Activated T-helper 17 cell treated with anti-CD3 and anti-CD28 coated beads, Interleukin-2, amount 50 U/mL, for 72 hours (primary cell): Measurements from ENCODE around the gene IQGAP2. TPM values are rescaled to one million over a fixed set of nuclear protein-coding genes. Genes with fewer than 3 reads are reported as not detected.

Experiments
- ATAC-seq: fragments of 150-1000 bp; cut with Tn5 transposase; replicated peaks from 2 replicates; pipeline ENCODE4 v1.10.0; 2021; ENCODE audit warnings: mild to moderate bottlenecking, moderate library complexity
- H3K27ac Mint-ChIP-seq: one replicate; pipeline ENCODE4 v1.8.0; 2022; ENCODE audit warnings: mixed read lengths
- H3K27me3 Mint-ChIP-seq: one replicate; pipeline ENCODE4 v1.8.0; 2022; ENCODE audit warnings: mixed read lengths
- H3K36me3 Mint-ChIP-seq: one replicate; pipeline ENCODE4 v1.8.0; 2022; ENCODE audit warnings: low read depth, mild to moderate bottlenecking, mixed read lengths
- H3K4me1 Mint-ChIP-seq: one replicate; pipeline ENCODE4 v1.8.0; 2022; ENCODE audit warnings: mixed read lengths
- H3K4me3 Mint-ChIP-seq: one replicate; pipeline ENCODE4 v1.8.0; 2022; ENCODE audit warnings: mild to moderate bottlenecking, mixed read lengths
- H3K9me3 Mint-ChIP-seq: one replicate; pipeline ENCODE4 v1.8.0; 2022; ENCODE audit warnings: mixed read lengths
- total RNA-seq, 2 donors: library from RNA; stranded (reverse); gene quantifications; one replicate each; pipeline ENCODE4 v1.2.3, GENCODE V29; 2022

The IQGAP2 gene
- total RNA-seq, 2 donors from 2014 or later, result 83.2 to 92.1 TPM

- Mint-ChIP-seq H3K36me3 (peaks cover 56% of the 10 kb centered on the region), H3K27me3 (no peaks in the 10 kb centered on the region), H3K4me1 (peaks cover 40% of the 10 kb centered on the region), H3K4me3 (no peak overlapping the region), H3K9me3 (peaks cover 4% of the 10 kb centered on the region), H3K27ac (no peak overlapping the region)
- ATAC-seq, result no peak
Observed at GRCh38 chr5:76462097-76462667, 59.1 kb downstream of the IQGAP2 start.

GRCh38 chr5:76467216-76467615 is 64.1 kb downstream of the IQGAP2 start:
- no peaks in the 10 kb centered on the region for H3K27me3 Mint-ChIP-seq
- H3K9me3 Mint-ChIP-seq, result no peaks in the 10 kb centered on the region
- H3K36me3 Mint-ChIP-seq, result peaks cover 46% of the 10 kb centered on the region
- peak overlapping the region; percentile 84 for H3K27ac Mint-ChIP-seq
- peak overlapping the region; percentile 58 for H3K4me3 Mint-ChIP-seq
- peak; percentile 27 for ATAC-seq
- H3K4me1 Mint-ChIP-seq, result peaks cover 48% of the 10 kb centered on the region

- Mint-ChIP-seq H3K4me1 (peaks cover 58% of the 10 kb centered on the region), H3K4me3 (peak overlapping the region; percentile 58), H3K9me3 (peaks cover 3% of the 10 kb centered on the region), H3K27ac (peak overlapping the region; percentile 84), H3K27me3 (no peaks in the 10 kb centered on the region), H3K36me3 (peaks cover 35% of the 10 kb centered on the region)
- ATAC-seq, result peak; percentile 31
Observed at GRCh38 chr5:76468635-76469425, 65.7 kb downstream of the IQGAP2 start.

GRCh38 chr5:76469656-76470290 is 66.7 kb downstream of the IQGAP2 start:
- H3K27ac Mint-ChIP-seq, result peak overlapping the region; percentile 84
- peaks cover 62% of the 10 kb centered on the region for H3K4me1 Mint-ChIP-seq
- H3K36me3 Mint-ChIP-seq, result peaks cover 25% of the 10 kb centered on the region
- peaks cover 5% of the 10 kb centered on the region for H3K9me3 Mint-ChIP-seq
- H3K4me3 Mint-ChIP-seq, result peak overlapping the region; percentile 58
- peak; percentile 62 for ATAC-seq
- H3K27me3 Mint-ChIP-seq, result no peaks in the 10 kb centered on the region

- Mint-ChIP-seq H3K4me1 (peaks cover 63% of the 10 kb centered on the region), H3K27ac (peak overlapping the region; percentile 84), H3K4me3 (peak overlapping the region; percentile 58), H3K36me3 (peaks cover 18% of the 10 kb centered on the region), H3K27me3 (no peaks in the 10 kb centered on the region), H3K9me3 (peaks cover 5% of the 10 kb centered on the region)
- ATAC-seq, result no peak
Observed at GRCh38 chr5:76470976-76471375, 67.9 kb downstream of the IQGAP2 start.

GRCh38 chr5:76471406-76471805 is 68.3 kb downstream of the IQGAP2 start:
- H3K4me1 Mint-ChIP-seq, result peaks cover 63% of the 10 kb centered on the region
- H3K9me3 Mint-ChIP-seq, result peaks cover 5% of the 10 kb centered on the region
- H3K27me3 Mint-ChIP-seq, result no peaks in the 10 kb centered on the region
- H3K4me3 Mint-ChIP-seq, result peak overlapping the region; percentile 58
- peak overlapping the region; percentile 84 for H3K27ac Mint-ChIP-seq
- no peak for ATAC-seq
- peaks cover 21% of the 10 kb centered on the region for H3K36me3 Mint-ChIP-seq

- Mint-ChIP-seq H3K27ac (peak overlapping the region; percentile 84), H3K4me1 (peaks cover 63% of the 10 kb centered on the region), H3K27me3 (no peaks in the 10 kb centered on the region), H3K9me3 (peaks cover 5% of the 10 kb centered on the region), H3K36me3 (peaks cover 21% of the 10 kb centered on the region), H3K4me3 (peak overlapping the region; percentile 58)
- no peak for ATAC-seq
Observed at GRCh38 chr5:76471987-76472334, 68.9 kb downstream of the IQGAP2 start.

GRCh38 chr5:76472335-76473008 is 69.4 kb downstream of the IQGAP2 start:
- Mint-ChIP-seq H3K27me3 (no peaks in the 10 kb centered on the region), H3K4me1 (peaks cover 60% of the 10 kb centered on the region), H3K4me3 (peak overlapping the region; percentile 58), H3K36me3 (peaks cover 21% of the 10 kb centered on the region), H3K27ac (peak overlapping the region; percentile 84), H3K9me3 (peaks cover 5% of the 10 kb centered on the region)
- peak; percentile 53 for ATAC-seq

GRCh38 chr5:76473009-76473336 is 69.9 kb downstream of the IQGAP2 start:
- ATAC-seq, result no peak
- H3K27me3 Mint-ChIP-seq, result no peaks in the 10 kb centered on the region
- H3K4me1 Mint-ChIP-seq, result peaks cover 56% of the 10 kb centered on the region
- H3K9me3 Mint-ChIP-seq, result peaks cover 5% of the 10 kb centered on the region
- H3K4me3 Mint-ChIP-seq, result peak overlapping the region; percentile 58
- H3K36me3 Mint-ChIP-seq, result peaks cover 21% of the 10 kb centered on the region
- peak overlapping the region; percentile 84 for H3K27ac Mint-ChIP-seq

- Mint-ChIP-seq H3K9me3 (peaks cover 5% of the 10 kb centered on the region), H3K36me3 (peaks cover 19% of the 10 kb centered on the region), H3K27me3 (no peaks in the 10 kb centered on the region), H3K4me3 (peak overlapping the region; percentile 58), H3K27ac (peak overlapping the region; percentile 84), H3K4me1 (peaks cover 53% of the 10 kb centered on the region)
- peak; percentile 68 for ATAC-seq
Observed at GRCh38 chr5:76473661-76474060, 70.6 kb downstream of the IQGAP2 start.

GRCh38 chr5:76474377-76474776 is 71.3 kb downstream of the IQGAP2 start:
- no peak for ATAC-seq
- H3K27ac Mint-ChIP-seq, result peak overlapping the region; percentile 84
- H3K9me3 Mint-ChIP-seq, result peaks cover 5% of the 10 kb centered on the region
- no peaks in the 10 kb centered on the region for H3K27me3 Mint-ChIP-seq
- H3K4me3 Mint-ChIP-seq, result peak overlapping the region; percentile 58
- H3K36me3 Mint-ChIP-seq, result peaks cover 14% of the 10 kb centered on the region
- peaks cover 52% of the 10 kb centered on the region for H3K4me1 Mint-ChIP-seq

GRCh38 chr5:76475385-76475784 is 72.3 kb downstream of the IQGAP2 start:
- H3K36me3 Mint-ChIP-seq, result peaks cover 11% of the 10 kb centered on the region
- H3K27ac Mint-ChIP-seq, result peak overlapping the region; percentile 84
- H3K4me1 Mint-ChIP-seq, result peaks cover 58% of the 10 kb centered on the region
- H3K9me3 Mint-ChIP-seq, result peaks cover 5% of the 10 kb centered on the region
- H3K4me3 Mint-ChIP-seq, result peak overlapping the region; percentile 31
- no peaks in the 10 kb centered on the region for H3K27me3 Mint-ChIP-seq
- no peak for ATAC-seq

GRCh38 chr5:76475936-76476335 is 72.9 kb downstream of the IQGAP2 start:
- Mint-ChIP-seq H3K27ac (peak overlapping the region; percentile 22), H3K4me1 (peaks cover 61% of the 10 kb centered on the region), H3K36me3 (peaks cover 8% of the 10 kb centered on the region), H3K27me3 (no peaks in the 10 kb centered on the region), H3K9me3 (peaks cover 5% of the 10 kb centered on the region), H3K4me3 (peak overlapping the region; percentile 31)
- no peak for ATAC-seq

- no peak for ATAC-seq
- peak overlapping the region; percentile 31 for H3K4me3 Mint-ChIP-seq
- no peaks in the 10 kb centered on the region for H3K27me3 Mint-ChIP-seq
- H3K36me3 Mint-ChIP-seq, result peaks cover 8% of the 10 kb centered on the region
- H3K4me1 Mint-ChIP-seq, result peaks cover 58% of the 10 kb centered on the region
- peak overlapping the region; percentile 22 for H3K27ac Mint-ChIP-seq
- peaks cover 5% of the 10 kb centered on the region for H3K9me3 Mint-ChIP-seq
Observed at GRCh38 chr5:76476474-76477038, 73.5 kb downstream of the IQGAP2 start.
